CD4-positive, alpha-beta T cell treated with Interferon gamma for 1 hour (primary cell): Measurements from ENCODE around the gene TRIM63.

Experiments
- DNase-seq: peaks from one replicate; pipeline ENCODE4 v3.0.0-alpha.2; 2020

The TRIM63 gene

GRCh38 chr1:26031611-26032220 is 35.7 kb downstream of the TRIM63 start:
- no peak for DNase-seq

GRCh38 chr1:26031196-26031595 is 36.2 kb downstream of the TRIM63 start:
- DNase-seq: no peak

GRCh38 chr1:26029864-26030481 is 37.5 kb downstream of the TRIM63 start:
- DNase-seq: no peak

- DNase-seq: no peak
Measured at GRCh38 chr1:26029054-26029863, 38.2 kb downstream of the TRIM63 start.

- DNase-seq: no peak
Measured at GRCh38 chr1:26028490-26028980, 38.9 kb downstream of the TRIM63 start.

- no peak for DNase-seq
Measured at GRCh38 chr1:26027716-26028489, 39.5 kb downstream of the TRIM63 start.

GRCh38 chr1:26025517-26025916 is 41.9 kb downstream of the TRIM63 start:
- DNase-seq: no peak

GRCh38 chr1:26025060-26025459 is 42.4 kb downstream of the TRIM63 start:
- no peak for DNase-seq

GRCh38 chr1:26023826-26024225 is 43.6 kb downstream of the TRIM63 start:
- no peak for DNase-seq

- DNase-seq: no peak
Measured at GRCh38 chr1:26023009-26023408, 44.4 kb downstream of the TRIM63 start.

- no peak for DNase-seq
Measured at GRCh38 chr1:26022404-26022779, 45.0 kb downstream of the TRIM63 start.

- no peak for DNase-seq
Measured at GRCh38 chr1:26021647-26022403, 45.6 kb downstream of the TRIM63 start, which contains the start of gene EXTL1. TSS of gene EXTL1 (plus strand) at chr1:26021775. CDS start at chr1:26022647, 872 bp downstream.

- DNase-seq: no peak
Measured at GRCh38 chr1:26020941-26021646, 46.3 kb downstream of the TRIM63 start.

GRCh38 chr1:26020330-26020768 is 47.1 kb downstream of the TRIM63 start:
- DNase-seq: no peak

- DNase-seq: no peak
Measured at GRCh38 chr1:26019641-26020315, 47.7 kb downstream of the TRIM63 start.

GRCh38 chr1:26017606-26018005 is 49.8 kb downstream of the TRIM63 start:
- DNase-seq: no peak

- no peak for DNase-seq
Measured at GRCh38 chr1:26016953-26017545, 50.4 kb downstream of the TRIM63 start.

GRCh38 chr1:26016258-26016952 is 51.0 kb downstream of the TRIM63 start:
- DNase-seq: no peak

- DNase-seq: no peak
Measured at GRCh38 chr1:26015358-26015757, 52.1 kb downstream of the TRIM63 start.

GRCh38 chr1:26014179-26014578 is 53.3 kb downstream of the TRIM63 start:
- DNase-seq: no peak
